T1000 (cell line): Measurements from ENCODE around the gene RIPOR1.
"Not testable (repeated sequence)": the region's sequence is repeated elsewhere in the genome, so short reads cannot be mapped to it uniquely, and the experiment has no call there.

Experiments used
- DNase-seq: peaks from one replicate; lab custom pipeline; 2025; ENCODE audit warnings: mixed read lengths; lab: John Stamatoyannopoulos, UW

The RIPOR1 gene, protein sequence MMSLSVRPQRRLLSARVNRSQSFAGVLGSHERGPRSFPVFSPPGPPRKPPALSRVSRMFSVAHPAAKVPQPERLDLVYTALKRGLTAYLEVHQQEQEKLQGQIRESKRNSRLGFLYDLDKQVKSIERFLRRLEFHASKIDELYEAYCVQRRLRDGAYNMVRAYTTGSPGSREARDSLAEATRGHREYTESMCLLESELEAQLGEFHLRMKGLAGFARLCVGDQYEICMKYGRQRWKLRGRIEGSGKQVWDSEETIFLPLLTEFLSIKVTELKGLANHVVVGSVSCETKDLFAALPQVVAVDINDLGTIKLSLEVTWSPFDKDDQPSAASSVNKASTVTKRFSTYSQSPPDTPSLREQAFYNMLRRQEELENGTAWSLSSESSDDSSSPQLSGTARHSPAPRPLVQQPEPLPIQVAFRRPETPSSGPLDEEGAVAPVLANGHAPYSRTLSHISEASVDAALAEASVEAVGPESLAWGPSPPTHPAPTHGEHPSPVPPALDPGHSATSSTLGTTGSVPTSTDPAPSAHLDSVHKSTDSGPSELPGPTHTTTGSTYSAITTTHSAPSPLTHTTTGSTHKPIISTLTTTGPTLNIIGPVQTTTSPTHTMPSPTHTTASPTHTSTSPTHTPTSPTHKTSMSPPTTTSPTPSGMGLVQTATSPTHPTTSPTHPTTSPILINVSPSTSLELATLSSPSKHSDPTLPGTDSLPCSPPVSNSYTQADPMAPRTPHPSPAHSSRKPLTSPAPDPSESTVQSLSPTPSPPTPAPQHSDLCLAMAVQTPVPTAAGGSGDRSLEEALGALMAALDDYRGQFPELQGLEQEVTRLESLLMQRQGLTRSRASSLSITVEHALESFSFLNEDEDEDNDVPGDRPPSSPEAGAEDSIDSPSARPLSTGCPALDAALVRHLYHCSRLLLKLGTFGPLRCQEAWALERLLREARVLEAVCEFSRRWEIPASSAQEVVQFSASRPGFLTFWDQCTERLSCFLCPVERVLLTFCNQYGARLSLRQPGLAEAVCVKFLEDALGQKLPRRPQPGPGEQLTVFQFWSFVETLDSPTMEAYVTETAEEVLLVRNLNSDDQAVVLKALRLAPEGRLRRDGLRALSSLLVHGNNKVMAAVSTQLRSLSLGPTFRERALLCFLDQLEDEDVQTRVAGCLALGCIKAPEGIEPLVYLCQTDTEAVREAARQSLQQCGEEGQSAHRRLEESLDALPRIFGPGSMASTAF

DNA sequence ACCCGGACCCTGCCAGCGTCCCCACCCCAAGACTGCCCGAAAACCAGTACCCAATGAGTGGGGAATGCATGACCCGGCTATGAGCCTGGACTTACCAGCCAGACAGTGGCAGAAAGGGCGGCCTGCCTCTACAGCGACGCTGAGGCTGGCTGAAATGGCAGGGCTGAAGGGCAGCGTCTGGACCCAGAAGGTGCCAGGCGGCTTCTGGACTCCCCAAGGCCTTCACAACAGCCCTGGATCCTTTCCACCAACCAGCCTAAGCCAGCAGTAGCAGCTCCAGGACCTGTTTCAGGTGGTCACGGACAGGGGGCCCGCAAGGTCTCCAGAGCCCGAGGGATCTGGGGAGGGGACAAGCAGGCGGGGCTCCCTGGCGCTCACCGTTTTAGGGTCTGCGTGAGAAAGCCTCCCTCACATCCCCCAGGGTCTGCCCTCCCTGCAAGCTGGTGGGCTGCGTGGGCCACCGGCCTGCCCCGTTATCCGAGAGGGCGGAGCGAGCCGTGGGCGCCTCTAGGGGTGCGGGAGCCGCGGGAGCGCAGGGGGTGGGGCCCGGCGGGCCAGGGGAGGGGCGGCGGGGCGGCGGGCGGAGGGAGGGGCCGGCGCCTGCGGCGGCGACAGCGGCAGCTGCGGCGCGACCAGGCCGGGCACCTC lies at the start of gene RIPOR1:
TSS of gene RIPOR1 (plus strand) at position 608 of the 648 bp plus-strand sequence. CDS start 9,618 bp downstream, outside the sequence.
- DNase-seq: no peak

DNA sequence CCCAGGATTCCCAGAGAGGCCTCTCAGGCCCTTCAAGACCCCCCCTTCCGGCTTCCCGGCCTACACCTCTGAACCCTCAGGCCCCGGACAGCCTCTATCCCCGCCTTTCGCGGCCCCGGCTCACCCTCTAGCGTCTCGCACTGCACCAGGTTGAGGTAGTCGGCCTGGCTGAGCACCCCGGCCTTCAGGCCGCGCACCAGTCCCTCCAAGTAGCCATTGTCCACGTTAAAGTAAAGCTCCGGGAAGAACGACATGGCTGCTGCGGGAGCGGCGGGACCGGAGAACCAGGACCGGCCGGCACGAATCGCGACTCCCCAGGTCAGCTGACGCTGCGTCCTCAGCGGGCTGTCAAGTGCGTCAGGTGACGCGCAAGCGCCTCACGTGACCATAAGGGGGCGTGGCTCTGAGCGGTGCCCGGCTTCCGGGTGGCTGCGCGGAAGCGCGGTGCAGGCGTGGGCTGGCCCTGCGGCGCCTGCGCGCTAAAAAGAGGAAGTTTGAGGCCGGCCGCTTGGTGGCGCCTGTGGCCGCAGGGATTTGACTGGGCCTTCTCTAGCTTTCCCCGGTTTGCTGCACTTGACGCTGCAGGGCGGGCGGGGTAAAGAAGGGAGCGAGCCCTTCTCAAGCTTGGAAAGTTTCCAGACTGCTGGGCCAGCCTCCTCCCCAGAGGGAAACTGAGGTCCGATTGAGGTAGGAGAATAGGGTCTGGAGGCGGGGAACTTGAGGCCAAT lies 47.6 kb upstream of the RIPOR1 start, which contains the start of gene ATP6V0D1:
TSS of gene ATP6V0D1 (minus strand) at position 325 of the 728 bp plus-strand sequence. CDS start at position 254, 71 bp downstream.
- peak; percentile 93 for DNase-seq

DNA sequence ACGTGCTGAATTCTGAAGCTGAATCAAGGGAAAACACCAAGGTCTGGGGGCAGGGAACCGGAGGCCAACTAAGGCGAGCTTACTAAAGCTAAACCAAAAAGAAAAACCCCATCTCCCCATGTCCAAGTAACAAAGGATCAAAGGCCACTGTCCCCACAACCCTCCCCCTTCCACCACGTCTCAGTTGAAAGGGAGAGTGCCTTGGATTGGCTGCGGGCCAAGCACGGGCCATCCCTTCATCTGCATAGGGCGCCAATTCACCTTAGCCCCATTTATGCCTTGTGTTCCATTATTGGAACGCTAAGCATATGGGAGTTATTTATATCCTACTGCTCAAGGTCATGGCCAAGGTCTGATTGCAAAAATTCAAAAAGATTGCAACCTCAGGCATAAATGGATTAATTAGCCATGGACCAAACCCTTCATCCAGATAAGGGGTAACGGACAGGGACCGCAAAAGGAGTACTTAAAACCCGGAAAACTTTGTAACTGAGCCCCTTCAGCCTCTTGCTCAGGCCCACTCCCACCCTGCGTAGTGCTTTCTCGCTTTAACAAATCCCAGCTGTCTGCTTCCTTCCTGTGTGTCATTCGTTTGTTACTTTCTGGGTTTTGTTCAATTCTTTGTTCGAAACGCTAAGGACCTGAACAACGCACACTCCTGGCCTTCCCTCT lies 46.9 kb upstream of the RIPOR1 start:
- no peak for DNase-seq

DNA sequence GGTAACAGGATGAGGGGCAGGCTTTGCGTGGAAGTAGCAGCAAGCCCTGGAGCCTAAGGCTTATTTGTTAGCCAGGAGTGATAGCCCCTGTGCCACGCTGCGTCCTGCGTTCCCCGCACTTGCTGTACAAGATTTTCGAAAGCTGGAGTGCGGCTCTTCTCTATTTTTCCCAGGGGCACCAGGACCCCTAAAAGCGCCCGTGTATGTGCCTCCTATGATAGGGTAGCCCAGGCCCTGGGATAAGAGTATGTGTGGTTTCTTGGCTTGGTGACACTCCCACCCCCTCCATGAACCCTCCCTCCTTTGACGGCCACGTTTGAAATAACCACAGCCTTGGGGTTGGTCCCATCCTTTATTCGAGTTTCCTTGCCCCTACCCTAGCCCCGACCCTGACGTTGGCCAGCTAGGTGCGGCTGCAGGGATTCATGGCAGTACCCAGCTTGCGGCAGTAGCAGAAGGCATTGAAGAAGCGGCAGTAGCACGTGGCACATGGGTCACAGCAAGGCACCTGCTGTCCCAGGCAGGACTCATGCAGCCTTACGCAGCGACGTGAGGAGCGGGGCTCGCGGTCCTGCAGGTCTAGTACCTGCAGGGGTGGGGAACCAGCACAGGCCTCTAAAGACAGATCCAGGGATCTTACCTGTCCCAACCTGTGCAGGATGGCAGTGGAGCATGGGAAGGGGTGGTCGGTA lies 46.2 kb upstream of the RIPOR1 start:
- no peak for DNase-seq

DNA sequence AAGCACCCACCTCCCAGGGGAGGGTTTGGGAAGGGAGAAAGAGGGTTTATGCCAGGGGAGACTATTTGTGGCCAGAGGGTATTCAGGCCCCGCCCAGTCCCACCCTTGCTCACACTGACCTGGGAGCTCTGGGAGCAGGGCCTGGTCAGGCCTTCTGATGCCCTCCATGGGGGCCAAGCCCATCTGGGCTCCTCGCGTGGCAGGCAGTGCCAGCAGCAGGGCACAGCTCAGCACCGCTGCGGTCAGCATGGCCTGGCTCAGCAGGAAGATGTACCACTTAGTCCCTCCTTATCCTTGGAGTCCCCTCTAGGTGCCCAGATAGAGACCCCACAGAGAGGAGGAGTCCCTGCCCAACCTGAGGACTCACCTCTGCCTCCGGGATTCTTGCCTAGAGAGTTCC lies 45.5 kb upstream of the RIPOR1 start, which contains the start of gene AGRP:
TSS of gene AGRP (minus strand) at position 398 of the 400 bp plus-strand sequence. CDS start at position 249, 149 bp downstream.
- no peak for DNase-seq

DNA sequence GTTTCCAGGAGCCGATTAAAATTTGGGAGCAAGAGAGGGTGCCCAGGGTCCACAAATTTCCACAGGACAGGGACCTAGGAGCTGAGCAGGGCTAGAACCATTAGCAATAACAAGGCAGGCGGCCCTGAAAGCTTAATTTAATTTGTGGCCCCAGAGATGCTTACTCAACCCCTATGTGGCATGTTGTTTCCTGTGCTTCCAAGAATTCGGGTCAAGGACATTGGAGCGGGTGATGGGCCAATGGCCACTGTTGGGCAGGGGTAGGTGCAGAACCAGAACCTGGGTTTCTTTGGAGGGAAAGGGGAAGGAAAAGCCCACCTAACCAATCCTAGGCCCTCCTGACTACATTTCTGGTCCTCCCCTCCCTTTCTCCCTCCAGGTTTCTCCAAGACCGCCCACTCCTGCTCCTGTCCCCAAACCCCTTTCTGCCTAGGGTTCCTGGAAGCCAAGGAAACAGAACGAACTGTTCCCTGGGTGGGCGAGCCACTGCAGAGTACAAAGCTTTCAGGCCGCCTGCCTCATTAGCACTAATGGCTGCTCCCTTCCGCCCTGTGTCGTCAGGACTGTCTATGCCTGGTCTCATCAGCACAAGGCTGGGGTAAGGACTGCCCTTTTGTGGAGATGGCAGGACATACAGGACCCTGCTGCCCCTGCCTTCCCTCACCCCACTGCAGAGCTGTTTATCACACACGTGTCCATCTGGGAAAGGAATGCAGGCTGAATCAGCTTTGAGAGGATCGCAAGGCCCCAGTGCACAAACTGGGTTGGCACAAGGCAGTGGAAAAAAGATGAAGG lies 44.7 kb upstream of the RIPOR1 start:
- no peak for DNase-seq

DNA sequence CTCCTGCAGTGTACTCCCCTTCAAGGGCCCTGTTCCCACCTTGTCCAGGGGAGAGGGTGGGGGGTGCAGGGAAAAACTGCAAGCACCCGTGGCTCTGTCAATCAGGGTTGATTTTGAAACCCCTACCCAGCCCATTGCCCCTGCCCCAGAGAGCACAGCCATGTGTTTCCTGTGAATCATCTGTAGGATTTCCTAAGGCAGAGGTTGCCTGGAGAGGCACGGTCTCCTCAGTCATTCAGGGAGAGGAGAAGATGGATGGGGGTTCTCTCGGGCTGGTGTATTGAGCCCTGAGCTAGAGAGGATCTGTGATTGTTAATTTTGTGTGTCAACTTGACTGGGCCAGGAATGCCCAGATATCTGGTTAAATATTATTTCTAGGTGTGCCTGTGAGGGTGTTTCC lies 41.8 kb upstream of the RIPOR1 start:
- DNase-seq: no peak

DNA sequence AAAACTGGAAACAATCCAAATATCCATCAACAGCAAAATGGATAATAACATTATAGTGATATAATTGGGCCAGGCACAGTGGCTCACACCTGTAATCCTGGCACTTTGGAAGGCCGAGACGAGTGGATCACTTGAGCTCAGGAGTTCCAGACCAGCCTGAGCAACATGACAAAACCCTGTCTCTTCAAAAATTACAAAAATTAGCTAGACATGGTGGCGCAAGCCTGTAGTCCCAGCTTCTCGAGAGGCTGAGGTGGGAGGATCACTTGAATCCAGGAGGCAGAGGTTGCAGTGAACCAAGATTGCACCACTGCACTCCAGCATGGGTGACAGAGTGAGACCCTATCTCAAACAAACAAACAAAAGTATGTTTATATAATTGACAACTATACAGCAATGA lies 41.1 kb upstream of the RIPOR1 start:
- not testable (repeated sequence) for DNase-seq

DNA sequence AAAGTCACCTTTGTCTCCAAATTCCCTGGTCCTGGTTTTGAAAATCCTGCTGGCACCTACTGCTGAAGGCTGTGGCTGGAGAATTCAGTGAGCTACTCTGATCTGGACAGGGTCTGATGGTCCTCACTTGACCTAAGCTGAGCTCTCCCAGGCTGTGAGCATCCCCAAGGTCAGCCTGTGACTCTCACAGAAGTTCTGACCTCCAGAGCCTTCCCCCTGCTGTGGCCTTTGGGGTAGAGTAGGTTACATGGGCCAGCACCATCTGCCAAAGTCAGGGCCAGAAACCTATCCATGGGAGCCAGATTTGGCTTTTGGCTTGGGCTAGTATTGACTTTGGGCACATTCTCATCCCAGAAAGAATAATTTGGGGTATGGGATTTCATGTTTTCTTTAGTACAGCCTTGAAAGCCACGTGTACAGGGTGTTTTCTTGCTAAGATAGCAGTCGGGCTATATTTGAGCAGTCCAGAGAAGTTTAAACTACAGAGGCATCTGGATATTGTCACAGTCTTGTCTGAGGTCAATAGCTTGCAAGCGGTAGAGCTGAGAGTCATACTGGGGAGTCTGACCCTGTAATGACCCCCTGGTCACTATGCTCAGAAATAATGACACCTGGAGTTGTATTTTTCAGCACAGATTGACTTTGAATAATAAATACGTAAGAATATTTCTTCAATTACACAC lies 39.1 kb upstream of the RIPOR1 start:
- no peak for DNase-seq

DNA sequence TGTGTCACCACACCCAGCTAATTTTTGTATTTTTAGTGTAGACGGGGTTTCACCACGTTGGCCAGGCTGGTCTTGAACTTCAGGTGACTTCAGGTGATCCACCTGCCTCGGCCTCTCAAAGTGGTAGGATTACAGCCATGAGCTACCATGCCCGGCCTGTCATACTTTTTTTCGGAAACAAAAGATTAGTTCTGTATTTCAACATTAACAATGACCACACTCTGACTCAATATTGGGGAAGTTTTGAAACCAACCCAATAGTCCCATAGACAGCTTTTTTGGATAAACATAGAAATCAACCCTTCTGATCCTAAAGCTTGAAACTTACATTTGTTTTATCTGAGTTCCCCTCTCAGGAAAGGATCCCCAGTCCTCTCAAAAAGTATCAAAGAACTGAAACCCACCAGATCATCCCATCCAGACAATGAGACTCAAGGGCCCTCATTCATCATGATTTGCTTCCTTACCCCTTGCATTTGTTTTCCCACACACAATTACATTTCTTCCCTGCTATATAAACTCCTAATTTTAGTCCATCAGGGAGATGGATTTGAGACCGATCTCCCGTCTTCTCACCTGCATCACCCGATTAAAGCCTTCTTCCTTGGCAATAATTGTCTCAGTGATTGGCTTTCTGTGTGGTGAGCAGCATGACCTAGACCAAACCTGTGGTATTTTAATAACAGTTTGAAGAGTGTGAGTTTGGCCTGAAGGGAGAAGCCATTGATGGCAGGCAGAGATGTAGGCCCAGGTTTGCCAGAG lies 38.1 kb upstream of the RIPOR1 start:
- no peak for DNase-seq

DNA sequence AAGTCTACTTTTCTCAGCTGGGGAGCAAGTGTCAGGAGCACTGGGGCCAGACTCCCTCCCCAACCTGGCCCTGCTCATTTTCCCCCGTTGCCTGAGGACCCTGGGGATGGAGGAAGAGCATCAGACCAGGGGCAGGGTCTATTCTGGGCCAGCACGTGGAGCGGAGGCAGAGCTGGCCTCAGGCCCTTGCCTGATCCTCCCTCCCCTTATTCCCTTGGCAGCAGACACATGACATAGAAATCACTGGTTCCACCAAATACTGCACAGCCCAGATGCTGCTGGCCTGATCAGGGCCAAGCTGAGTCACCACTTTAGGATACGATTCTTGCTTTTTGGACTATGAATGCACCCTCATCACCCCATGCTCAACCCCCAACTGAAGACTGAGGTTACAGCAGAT lies 29.5 kb upstream of the RIPOR1 start:
- no peak for DNase-seq

DNA sequence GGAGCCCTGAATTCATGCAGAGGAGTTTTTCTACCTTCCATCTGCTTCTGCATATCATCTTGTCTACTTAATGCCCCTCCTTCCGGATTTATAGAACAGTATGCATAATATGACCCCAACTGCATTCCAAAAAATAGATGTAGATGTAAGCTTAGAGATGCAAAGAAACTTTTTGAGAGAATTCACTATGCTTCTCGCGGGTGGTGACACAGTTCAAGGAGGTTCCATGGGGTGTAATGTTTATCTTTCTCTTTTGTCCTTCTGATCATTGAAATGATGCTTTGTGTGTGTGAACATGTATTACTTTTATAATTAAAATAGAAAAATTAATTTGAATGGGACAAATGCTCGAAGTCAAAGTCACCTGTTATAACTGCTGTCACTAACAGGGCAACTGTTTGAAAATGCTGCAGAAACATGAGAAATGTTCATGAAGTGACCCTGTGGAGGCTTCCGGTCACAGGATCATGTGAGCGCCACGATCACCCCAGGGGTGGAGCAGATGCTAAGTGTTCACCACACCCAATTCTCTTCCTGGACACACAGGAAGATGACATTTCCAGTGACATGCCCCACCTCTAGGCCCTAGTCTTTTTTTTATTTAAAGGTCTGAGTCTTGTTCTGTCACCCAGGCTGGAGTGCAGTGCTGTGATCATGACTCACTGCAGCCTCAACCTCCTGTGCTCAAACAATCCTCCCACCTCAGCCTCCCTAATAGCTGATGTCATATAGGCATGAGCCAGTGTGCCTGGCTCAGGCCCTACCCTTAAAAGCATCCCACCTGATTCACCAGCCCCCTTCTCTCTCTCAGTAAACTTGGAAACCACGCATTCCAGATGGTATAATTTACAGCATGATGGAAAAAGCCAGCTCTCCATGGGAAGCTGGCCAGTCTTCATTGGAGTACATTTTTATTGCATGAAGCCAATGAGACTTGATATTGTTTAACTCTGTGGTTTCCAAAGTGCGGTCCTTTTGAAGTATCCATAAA lies 24.3 kb upstream of the RIPOR1 start:
- DNase-seq: no peak

DNA sequence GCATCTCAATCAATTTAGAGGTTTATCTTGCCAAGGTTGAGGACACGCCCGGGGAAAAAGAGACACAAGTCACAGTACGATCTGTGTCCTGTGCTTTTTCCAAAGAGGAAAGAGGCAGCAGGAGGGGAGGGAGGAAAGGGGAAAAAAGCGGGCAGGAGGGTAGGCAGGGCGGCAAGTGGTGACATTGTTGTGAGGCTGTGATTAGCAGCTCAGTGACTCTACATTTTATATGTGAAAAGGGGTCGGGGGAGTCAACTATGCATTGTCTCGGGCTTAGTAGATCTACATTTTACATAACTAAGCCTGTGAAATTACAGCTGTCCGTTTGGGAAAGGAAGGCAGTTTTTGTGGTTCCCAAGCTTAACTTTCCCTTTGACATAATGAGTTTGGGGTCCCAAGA lies 22.2 kb upstream of the RIPOR1 start:
- DNase-seq: no peak

DNA sequence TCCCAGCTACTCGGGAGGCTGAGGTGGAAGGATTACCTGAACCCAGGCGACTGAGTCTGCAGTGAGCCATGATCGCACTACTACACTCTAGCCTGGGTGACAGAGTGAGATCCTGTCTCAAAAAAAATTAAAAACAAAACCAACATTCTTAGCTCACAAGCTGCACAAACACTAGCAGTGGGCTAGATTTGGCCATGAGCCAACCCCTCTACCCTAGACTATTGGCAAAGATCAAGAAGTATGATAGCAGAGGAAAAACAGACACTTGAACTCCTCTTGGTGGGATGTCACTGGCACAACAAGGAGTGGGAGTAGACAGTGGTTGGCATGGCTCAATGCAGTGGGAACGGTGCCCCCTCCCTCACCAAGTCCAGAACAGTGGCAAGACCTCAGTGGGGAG lies 19.6 kb upstream of the RIPOR1 start:
- DNase-seq: no peak

DNA sequence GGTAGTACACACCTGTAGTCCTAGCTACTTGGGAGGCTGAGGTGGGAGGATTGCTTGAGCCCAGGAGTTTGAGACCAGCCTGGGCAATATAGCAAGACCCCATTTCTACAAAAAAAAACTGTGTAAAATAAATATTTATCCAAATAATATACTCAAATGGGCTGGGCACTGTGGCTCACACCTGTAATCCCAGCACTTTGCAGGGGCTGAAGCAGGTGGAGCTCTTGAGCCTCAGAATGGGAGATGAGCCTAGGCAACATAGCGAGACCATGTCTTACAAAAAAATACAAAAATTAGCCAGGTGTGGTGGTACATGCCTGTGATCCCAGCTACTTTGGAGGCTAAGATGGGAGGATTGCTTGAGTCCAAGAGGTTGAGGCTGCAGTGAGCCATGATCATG lies 14.7 kb upstream of the RIPOR1 start:
- not testable (repeated sequence) for DNase-seq

DNA sequence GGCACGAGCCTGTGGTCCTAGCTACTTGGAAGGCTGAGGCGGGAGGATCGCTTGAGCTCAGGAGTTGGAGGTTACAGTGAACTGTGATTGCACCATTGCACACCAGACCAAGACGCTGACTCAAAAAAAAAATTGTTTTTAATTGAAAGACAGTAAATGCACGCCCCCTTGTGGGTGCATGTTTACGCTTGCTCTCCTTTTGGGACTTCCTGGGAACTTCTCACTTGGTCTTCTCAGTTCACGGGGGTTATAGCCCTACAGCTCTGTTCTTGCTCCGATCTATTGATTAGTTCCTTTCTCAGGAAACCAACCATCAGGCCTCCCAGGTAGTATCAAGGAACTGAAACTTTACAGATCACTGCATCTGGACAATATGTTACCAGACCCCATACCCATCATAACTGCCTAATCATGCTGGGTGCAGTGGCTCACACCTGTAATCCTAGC lies 14.2 kb upstream of the RIPOR1 start:
- peak; percentile 29 for DNase-seq
